BJ (cell line): ENCODE results near the gene RIMBP2. TPM values are rescaled to one million over a fixed set of nuclear protein-coding genes. Genes with fewer than 3 reads are reported as not detected.

Experiments used
- CTCF ChIA-PET: fragments of 350-600 bp; formaldehyde crosslinking; extraction: SDS; loops from one replicate; lab custom pipeline; 2021; ENCODE audit warnings: antibody characterized with exemption, inconsistent platforms; lab: Yijun Ruan, JAX
- POLR2A ChIA-PET: fragments of 300-600 bp; sonication (Branson Sonifier 250); formaldehyde crosslinking; extraction: SDS; loops from one replicate; lab custom pipeline; 2021; ENCODE audit warnings: antibody characterized with exemption; lab: Charles Lee
- DNase-seq: peaks from one replicate; pipeline ENCODE4 v3.0.0-alpha.2; 2011; ENCODE audit warnings: low read depth
- H3K27me3 ChIP-seq: 2 replicates; pipeline ENCODE4 v1.6.0; 2011; ENCODE audit warnings: low read length; ENCODE audit not compliant: control insufficient read depth, insufficient read depth
- H3K36me3 ChIP-seq: 2 replicates; pipeline ENCODE4 v1.5.1; 2011; ENCODE audit warnings: low read length; ENCODE audit not compliant: control insufficient read depth, insufficient read depth
- H3K4me3 ChIP-seq: 2 replicates; pipeline ENCODE4 v1.5.1; 2011; ENCODE audit warnings: low read depth, mild to moderate bottlenecking, control low read depth, low read length
- CTCF ChIP-seq: IDR thresholded peaks from 2 replicates; pipeline ENCODE4 v1.5.1; 2011; ENCODE audit warnings: low read depth, mild to moderate bottlenecking, control low read depth, inconsistent platforms, low read length, moderate library complexity; ENCODE audit not compliant: insufficient read depth
- polyA plus RNA-seq: library from polyadenylated mRNA; depleted of rRNA; stranded (reverse); fragments of >200 nt; gene quantifications from 2 replicates; pipeline ENCODE4 v1.2.3, GENCODE V29; 2011

The RIMBP2 gene
- polyA plus RNA-seq, 1 experiment: 0.05 TPM

GRCh38 chr12:130413909-130414308 lies 302.2 kb downstream of the RIMBP2 start:
- ChIA-PET POLR2A (no interaction called here), CTCF (no interaction called here)
- Histone ChIP-seq H3K27me3 (no peaks in the 10 kb centered on the region), H3K4me3 (no peak overlapping the region), H3K36me3 (no peaks in the 10 kb centered on the region)
- TF ChIP-seq CTCF: no peak
- no peak for DNase-seq

DNA sequence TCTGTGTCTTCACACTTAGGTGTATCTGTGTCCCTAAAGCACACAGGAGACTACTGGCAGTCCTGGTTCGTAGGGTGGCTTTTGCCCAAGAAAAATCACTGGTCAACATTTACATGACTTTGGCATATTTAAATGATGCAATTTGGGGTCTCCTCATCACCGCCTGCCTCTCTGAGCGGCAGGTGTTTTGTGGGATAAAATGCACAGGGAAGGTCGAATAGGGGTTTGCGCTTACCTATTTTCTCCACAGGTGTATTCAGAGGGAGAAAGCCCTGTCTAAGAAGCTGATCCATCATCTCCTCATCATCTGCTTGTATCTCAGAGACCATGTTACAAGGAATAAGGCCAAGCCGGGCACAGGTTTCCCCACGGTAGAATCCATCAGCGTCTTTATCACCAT lies 303.7 kb downstream of the RIMBP2 start:
- no peaks in the 10 kb centered on the region for H3K27me3 ChIP-seq
- DNase-seq: no peak
- H3K36me3 ChIP-seq: no peaks in the 10 kb centered on the region
- CTCF ChIA-PET: no interaction called here
- TF ChIP-seq CTCF: no peak
- POLR2A ChIA-PET: no interaction called here
- H3K4me3 ChIP-seq: no peak overlapping the region

DNA sequence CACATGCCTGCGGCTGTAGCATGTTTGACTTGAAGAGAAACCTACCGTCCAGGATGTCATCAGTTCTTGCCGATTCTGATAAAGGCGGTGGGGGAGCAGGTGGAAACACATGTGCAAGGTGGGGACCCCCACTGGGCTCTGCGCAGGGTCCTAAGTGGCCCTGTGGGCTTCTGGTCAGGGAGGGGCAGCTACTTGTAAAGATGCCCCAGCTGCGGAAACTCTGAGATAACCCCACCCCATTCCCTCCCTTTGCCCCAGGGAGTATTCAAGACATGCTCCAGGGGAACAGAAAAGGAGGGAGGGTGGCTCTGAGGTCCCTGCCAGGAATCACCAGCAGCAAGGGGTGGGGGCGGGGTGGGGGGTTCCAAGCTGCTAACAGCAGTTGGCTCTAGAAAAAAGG lies 310.8 kb downstream of the RIMBP2 start:
- Histone ChIP-seq H3K36me3 (no peaks in the 10 kb centered on the region), H3K27me3 (no peaks in the 10 kb centered on the region), H3K4me3 (no peak overlapping the region)
- ChIA-PET CTCF (no interaction called here), POLR2A (no interaction called here)
- TF ChIP-seq CTCF: no peak
- DNase-seq: no peak

GRCh38 chr12:130401703-130402102 lies 314.4 kb downstream of the RIMBP2 start:
- ChIA-PET POLR2A (no interaction called here), CTCF (no interaction called here)
- Histone ChIP-seq H3K36me3 (no peaks in the 10 kb centered on the region; the same call in 1 of the 2 replicates), H3K4me3 (no peak overlapping the region), H3K27me3 (no peaks in the 10 kb centered on the region)
- no peak for DNase-seq
- no peak for TF ChIP-seq CTCF

DNA sequence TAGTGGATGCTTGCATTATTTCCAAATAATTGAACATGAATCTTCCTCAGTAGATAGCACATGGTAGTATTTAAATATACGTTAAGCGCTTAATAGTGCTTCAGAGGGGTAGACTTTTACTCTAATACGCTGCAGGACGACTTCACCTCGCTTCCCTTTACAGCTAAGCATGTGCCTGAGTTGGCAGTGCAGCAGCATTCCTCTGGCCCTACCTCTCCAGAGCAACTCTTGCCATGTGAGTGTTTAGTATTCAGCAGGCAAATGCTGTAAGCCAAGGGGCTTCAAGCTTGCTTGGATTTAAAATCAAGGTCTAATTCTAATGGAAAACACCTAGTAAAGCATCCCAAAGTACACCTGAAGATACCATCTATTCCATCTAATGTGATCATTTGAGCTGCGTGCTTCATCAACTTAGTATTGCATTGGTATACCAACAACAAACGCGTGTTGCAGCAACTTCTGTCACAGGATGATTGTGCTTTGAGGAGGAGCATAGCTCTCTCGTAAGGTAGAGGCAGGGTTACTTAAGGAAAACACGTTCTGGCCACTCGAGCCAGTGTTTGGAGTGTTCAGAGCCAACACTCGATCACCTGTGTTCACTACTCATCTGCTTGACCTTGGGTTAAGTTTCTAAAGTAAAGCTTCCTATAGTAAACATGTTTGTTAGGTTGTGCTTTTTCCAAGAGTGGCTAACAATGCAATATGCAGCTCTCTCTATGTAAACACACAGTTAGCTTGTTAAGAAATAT lies 317.8 kb downstream of the RIMBP2 start:
- DNase-seq: no peak
- Histone ChIP-seq H3K4me3 (no peak overlapping the region), H3K36me3 (no peaks in the 10 kb centered on the region; the same call in 1 of the 2 replicates), H3K27me3 (no peaks in the 10 kb centered on the region)
- ChIA-PET POLR2A (no interaction called here), CTCF (no interaction called here)
- TF ChIP-seq CTCF: no peak
